Measurements from ENCODE around the gene CCDC87.
A peak's percentile ranks its signal among the peaks of the same experiment; 100 is the strongest.

The CCDC87 gene, protein sequence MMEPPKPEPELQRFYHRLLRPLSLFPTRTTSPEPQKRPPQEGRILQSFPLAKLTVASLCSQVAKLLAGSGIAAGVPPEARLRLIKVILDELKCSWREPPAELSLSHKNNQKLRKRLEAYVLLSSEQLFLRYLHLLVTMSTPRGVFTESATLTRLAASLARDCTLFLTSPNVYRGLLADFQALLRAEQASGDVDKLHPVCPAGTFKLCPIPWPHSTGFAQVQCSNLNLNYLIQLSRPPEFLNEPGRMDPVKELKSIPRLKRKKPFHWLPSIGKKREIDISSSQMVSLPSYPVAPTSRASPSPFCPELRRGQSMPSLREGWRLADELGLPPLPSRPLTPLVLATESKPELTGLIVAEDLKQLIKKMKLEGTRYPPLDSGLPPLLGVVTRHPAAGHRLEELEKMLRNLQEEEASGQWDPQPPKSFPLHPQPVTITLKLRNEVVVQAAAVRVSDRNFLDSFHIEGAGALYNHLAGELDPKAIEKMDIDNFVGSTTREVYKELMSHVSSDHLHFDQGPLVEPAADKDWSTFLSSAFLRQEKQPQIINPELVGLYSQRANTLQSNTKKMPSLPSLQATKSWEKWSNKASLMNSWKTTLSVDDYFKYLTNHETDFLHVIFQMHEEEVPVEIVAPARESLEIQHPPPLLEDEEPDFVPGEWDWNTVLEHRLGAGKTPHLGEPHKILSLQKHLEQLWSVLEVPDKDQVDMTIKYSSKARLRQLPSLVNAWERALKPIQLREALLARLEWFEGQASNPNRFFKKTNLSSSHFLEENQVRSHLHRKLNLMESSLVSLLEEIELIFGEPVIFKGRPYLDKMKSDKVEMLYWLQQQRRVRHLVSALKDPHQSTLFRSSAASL

GRCh38 chr11:66592457-66593302 is at the start of gene CCDC87, which contains the start of gene CCS:
TSS of gene CCDC87 (minus strand) at chr11:66593063. CDS start at chr11:66593015, 48 bp downstream.
TSS of gene CCS (plus strand) at chr11:66593185. CDS start at chr11:66593262, 77 bp downstream.
- TF ChIP-seq NFIC (IDR thresholded peaks at IDR 0.05) (no peak), RAD21 (IDR thresholded peaks at IDR 0.05; ENCODE audit: low read depth) (peak; percentile 25; the same call in 1 of the 2 replicates), TCF12 (IDR thresholded peaks at IDR 0.05; ENCODE audit: low read depth) (peak; percentile 47; the same call in 1 of the 2 replicates), MAX (IDR thresholded peaks at IDR 0.05) (peak; percentile 81), EP300 (IDR thresholded peaks at IDR 0.05; ENCODE audit: borderline replicate concordance) (peak; percentile 16; the same call in 1 of the 2 replicates), FOXM1 (IDR thresholded peaks at IDR 0.05; ENCODE audit: borderline replicate concordance, low read depth) (no peak), TAF1 (IDR thresholded peaks at IDR 0.05; ENCODE audit: low read depth) (peak; percentile 91)

DNA sequence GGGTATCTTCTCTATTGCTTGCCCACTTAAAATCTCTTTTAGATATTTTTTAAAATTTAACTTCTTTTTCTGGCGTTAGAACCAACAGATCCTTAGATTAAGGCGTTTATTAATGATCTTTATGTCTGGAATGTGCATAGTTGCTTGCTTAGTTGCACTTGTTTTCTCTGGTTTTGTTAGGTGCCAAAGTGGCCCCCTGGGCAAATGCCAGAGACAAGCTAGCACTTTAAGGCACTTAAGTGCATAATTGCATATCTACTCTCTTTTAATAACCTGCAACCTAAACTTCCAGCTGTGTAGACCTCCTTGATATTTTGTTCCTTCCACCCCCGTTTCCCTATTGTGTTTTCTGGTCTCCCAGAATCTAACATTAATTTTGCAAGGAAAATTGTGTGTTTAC is 49.0 kb upstream of the CCDC87 start:
- no peak for TF ChIP-seq CREB1 (IDR thresholded peaks at IDR 0.05; ENCODE audit: low read depth)
- TF ChIP-seq MAX (IDR thresholded peaks at IDR 0.05) = no peak
- TF ChIP-seq RAD21 (IDR thresholded peaks at IDR 0.05; ENCODE audit: low read depth) = no peak
- TF ChIP-seq TEAD4 (IDR thresholded peaks at IDR 0.05) = no peak
- no peak for TF ChIP-seq USF1 (IDR thresholded peaks at IDR 0.05)
- TF ChIP-seq EP300 (IDR thresholded peaks at IDR 0.05; ENCODE audit: borderline replicate concordance) = no peak
- TF ChIP-seq EGR1 (IDR thresholded peaks at IDR 0.05) = no peak
- TF ChIP-seq REST (IDR thresholded peaks at IDR 0.05; ENCODE audit: low read depth) = no peak
- TF ChIP-seq FOXM1 (IDR thresholded peaks at IDR 0.05; ENCODE audit: borderline replicate concordance, low read depth) = no peak
- no peak for TF ChIP-seq CEBPB (IDR thresholded peaks at IDR 0.05)
- TF ChIP-seq TAF1 (IDR thresholded peaks at IDR 0.05; ENCODE audit: low read depth) = no peak
- no peak for TF ChIP-seq TCF12 (IDR thresholded peaks at IDR 0.05; ENCODE audit: low read depth)

- TF ChIP-seq EP300 (IDR thresholded peaks at IDR 0.05; ENCODE audit: borderline replicate concordance) (no peak), ZBTB7A (IDR thresholded peaks at IDR 0.05; ENCODE audit: low read depth) (no peak), TAF1 (IDR thresholded peaks at IDR 0.05; ENCODE audit: low read depth) (no peak), USF1 (IDR thresholded peaks at IDR 0.05) (no peak), REST (IDR thresholded peaks at IDR 0.05; ENCODE audit: low read depth) (no peak), CEBPB (IDR thresholded peaks at IDR 0.05) (no peak), MAX (IDR thresholded peaks at IDR 0.05) (no peak), YY1 (IDR thresholded peaks at IDR 0.05; ENCODE audit: low read depth) (no peak), NFIC (IDR thresholded peaks at IDR 0.05) (no peak), FOXM1 (IDR thresholded peaks at IDR 0.05; ENCODE audit: borderline replicate concordance, low read depth) (no peak)
These were observed 46.4 kb upstream of the CCDC87 start for GRCh38 chr11:66639066-66639813.

All from Ishikawa (cell line).